HG02642 (cell line): ENCODE results near the gene VSIG1.

Experiments
- ATAC-seq: cut with Tn5 transposase; IDR thresholded peaks from one replicate; pipeline ENCODE4 v1.9.1; 2021; ENCODE audit warnings: mild to moderate bottlenecking; ENCODE audit not compliant: unreplicated experiment, poor library complexity

The VSIG1 gene

GRCh38 chrX:108044554-108045256, at the start of gene VSIG1:
VSIG1 (plus strand) TSS chrX:108045065; CDS start chrX:108045131, 66 bp downstream.
- no peak for ATAC-seq

- ATAC-seq, result no peak
Measured at GRCh38 chrX:107996124-107996523, 48.7 kb upstream of the VSIG1 start.

DNA sequence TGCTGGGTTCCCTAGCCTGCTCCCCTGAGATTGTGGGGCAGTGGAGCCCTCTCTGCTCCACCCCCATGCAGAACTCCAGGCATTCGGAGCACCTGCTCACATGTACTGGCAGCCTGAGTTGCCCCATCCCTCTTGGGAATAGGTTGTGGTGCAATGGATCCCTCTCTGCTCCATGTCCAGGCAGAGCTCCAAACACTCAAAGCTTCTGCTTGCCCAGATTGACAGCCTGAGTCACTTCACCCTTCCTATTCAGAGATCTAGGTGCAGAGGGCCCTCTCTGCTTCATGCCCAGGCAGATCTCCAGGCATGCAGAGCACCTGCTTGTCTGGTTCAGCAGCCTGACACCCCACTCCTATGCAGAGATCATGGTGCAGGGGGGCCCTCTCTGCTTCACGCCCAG, 44.1 kb upstream of the VSIG1 start:
- no peak for ATAC-seq

GRCh38 chrX:108001218-108001814, 43.5 kb upstream of the VSIG1 start:
- ATAC-seq, result peak; percentile 75

DNA sequence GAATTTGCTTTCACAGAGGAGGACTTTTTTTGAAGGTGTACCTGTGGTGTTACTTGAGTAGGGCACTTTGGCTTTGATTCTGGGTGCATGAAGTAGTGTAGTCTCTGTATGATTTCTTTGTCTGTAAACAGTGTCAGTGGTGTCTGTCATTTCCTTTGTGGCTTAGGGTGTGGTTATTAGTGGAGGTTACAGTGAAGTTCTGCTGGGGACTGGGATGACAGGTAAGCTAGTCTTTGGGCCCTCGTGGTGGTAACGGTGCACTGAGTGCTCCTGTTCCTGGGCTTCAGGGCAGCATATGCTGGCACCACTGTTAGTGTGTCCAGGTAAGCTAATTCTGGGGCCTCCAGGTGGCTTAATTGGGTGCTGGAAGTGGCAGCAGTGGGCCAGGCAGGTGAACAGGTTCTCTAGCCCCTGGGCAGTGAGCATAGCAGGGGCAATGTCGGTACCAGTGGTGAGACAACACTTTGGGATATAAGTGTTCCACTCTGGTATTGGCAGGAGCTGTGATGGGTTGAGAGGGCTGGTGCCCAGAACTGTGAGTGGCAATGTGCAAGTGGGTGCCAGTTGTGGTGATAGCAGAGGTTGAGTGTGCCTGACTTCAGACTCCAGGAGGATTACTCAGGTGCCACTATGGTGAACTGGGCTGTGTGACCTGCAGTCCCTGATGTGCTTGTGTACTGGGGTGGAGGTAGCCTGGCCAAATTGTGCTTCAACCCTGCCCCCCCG, 26.0 kb upstream of the VSIG1 start:
- ATAC-seq, result no peak

DNA sequence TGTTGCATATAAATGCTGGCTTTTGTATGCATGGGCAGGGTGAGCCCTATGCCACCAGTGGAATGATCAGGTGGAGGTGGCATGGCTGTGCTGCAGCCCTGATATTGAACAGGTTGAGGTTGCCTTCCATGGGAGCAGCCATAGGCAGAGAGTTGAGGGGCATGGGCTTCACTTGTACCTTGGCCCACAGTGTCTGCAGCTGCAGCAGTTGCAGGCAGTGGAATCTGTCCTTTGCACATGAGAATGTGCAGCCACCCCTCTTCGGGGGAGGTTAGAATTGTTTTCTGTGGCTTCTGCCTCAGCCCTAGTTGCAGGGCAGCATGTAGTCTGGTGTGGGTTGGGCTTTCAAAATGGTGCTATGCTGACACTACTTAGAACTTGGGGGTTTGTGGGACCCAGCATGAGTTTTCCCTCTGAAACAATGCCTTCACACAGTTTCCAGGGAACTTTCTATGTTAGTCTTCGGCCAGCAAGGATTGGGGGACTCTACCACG, 25.4 kb upstream of the VSIG1 start:
- no peak for ATAC-seq

GRCh38 chrX:108020631-108021030, 24.2 kb upstream of the VSIG1 start:
- ATAC-seq, result peak; percentile 52

GRCh38 chrX:108022491-108023089, 22.3 kb upstream of the VSIG1 start:
- ATAC-seq, result no peak

- no peak for ATAC-seq
Measured at GRCh38 chrX:108025376-108025775, 19.5 kb upstream of the VSIG1 start.

GRCh38 chrX:108025954-108026600, 18.8 kb upstream of the VSIG1 start:
- no peak for ATAC-seq

DNA sequence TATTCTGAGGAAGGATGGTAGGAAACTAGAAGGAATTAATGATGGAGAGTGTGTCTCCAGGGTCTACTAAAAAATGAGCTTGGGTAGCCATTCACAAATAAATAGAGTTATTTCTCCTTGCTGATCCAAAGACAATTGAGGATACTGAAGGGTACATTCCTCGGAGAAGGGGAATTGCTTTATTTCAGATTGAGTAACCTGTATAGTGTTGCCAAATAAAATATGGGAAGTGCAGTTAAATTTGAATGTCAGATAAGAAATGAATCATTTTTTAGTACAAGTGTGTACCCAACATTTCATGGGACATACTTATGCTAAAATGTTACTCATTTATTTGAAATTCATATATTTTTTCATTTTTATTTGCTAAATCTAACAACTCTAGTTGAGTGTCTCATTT, 16.0 kb upstream of the VSIG1 start:
- ATAC-seq, result no peak

DNA sequence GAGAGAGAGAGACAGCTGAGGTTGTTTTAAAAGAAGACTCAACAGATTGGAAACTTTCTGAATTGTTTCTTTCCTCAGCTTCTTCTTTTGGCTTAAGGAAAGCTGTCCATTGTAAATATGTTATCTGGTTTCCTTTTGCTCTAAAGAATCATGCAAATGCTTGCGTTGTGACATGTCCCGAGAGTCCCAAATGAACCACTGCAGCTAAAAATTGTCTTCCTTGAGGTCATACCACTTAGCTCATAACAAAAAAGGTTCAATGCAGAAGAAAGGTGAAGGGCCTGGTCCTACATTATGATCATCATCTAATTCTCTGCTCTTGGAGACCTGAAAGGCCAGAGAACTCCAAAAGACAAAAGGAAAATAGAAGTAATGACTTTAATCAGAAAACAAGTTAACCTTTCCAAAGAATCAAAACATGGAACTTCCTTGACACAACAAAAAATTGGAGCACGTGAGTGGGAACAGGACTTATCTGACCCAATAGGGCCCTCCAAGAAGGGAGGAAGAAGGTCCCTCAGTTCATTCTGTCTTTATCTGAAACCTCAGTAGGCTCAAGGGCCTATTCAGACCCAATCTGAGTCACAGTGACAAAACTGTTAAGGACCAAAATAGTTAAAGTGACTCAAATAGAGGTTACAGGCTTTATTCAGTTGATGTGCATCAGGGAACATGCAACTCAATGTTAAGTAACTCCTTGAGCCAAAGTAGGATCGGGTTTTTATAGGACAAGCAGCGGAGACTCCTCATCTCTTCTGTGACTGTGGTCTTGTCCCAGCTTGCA, 14.7 kb upstream of the VSIG1 start:
- ATAC-seq, result peak; percentile 75

- no peak for ATAC-seq
Measured at GRCh38 chrX:108032944-108033343, 11.9 kb upstream of the VSIG1 start.

- no peak for ATAC-seq
Measured at GRCh38 chrX:108033890-108034289, 11.0 kb upstream of the VSIG1 start.

DNA sequence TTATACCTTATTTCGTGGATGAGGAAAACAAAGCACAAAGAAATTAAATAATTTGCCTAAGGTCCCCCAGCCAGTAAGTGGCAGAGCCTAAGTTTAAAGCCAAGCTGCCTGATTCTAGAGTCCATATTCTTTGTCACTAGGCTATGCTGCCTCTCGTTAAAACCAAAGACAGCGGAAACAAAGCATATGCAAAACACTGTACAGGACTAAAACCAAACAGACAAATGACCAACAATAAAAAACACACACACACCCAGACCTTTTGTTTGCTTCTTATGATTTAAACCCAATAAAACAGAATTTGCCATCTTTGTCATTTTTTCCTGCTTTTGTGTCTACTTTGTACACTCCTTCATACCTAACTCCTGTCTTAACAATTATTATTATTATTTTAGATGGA, 10.1 kb upstream of the VSIG1 start:
- ATAC-seq, result no peak

GRCh38 chrX:108036298-108036973, 8.4 kb upstream of the VSIG1 start:
- no peak for ATAC-seq

- no peak for ATAC-seq
Measured at GRCh38 chrX:108049649-108050048, 4.8 kb downstream of the VSIG1 start.

DNA sequence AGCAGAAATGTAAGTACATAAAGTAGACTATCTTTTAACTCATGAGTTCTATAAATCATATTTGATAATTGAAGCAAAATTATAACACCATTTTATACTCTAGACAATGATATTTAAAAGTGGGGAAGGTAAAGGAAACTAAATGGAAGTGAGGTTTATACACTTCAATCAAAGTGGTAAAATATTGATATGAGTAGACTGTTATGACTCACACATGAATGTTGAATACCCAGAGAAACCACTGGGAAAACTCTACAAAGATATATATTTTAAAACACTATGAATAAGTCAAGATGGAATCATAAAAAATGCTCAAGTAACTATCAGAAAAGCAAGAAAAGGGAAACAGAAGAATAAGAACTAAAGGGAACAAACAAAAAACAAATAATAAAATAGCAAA, 8.4 kb downstream of the VSIG1 start:
- no peak for ATAC-seq

DNA sequence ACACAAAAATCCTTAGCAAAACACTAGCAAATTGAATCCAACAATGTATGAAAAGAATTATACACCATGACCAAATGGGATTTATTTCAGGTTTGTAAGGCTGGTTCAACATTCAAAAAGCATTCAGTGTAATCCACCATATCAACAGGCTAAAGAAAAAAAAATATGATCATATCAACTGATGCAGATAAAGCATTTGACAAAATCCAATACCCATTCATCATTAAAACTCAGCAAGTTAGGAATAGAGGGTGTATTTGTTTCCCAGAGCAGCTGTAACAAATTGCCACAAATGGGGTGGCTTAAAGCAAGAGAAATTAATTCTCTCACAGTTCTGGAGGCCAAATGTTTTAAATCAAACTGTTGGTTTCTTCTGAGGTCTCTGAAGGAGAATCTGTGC, 10.7 kb downstream of the VSIG1 start:
- ATAC-seq, result no peak
